Upper lobe of left lung (tissue), 4 donors: ENCODE data around the gene SLC23A2.

Experiments
- POLR2A ChIP-seq, 4 donors: fragments of 450-650 bp; IDR thresholded peaks; one replicate each; pipeline ENCODE4 v1.5.1; 2016 to 2017; ENCODE audit warnings: antibody characterized with exemption in 4 of 4, mild to moderate bottlenecking in 2 of 4
- POLR2AphosphoS5 ChIP-seq, 2 donors: sonication (generic); formaldehyde crosslinking; IDR thresholded peaks; one replicate each; pipeline ENCODE4 v1.5.1; 2017; ENCODE audit warnings: antibody characterized with exemption in 2 of 2
- TF ChIP-seq, protein P1 (sequence below), 6 experiments: fragments of 450-650 bp in 4 of 6; fragments of 200-600 bp in 2 of 6; sonication (generic) in 2 of 6; IDR thresholded peaks; one replicate each; pipeline ENCODE4 v1.5.1; 2016 to 2019; ENCODE audit warnings: antibody characterized with exemption in 6 of 6

DNA sequence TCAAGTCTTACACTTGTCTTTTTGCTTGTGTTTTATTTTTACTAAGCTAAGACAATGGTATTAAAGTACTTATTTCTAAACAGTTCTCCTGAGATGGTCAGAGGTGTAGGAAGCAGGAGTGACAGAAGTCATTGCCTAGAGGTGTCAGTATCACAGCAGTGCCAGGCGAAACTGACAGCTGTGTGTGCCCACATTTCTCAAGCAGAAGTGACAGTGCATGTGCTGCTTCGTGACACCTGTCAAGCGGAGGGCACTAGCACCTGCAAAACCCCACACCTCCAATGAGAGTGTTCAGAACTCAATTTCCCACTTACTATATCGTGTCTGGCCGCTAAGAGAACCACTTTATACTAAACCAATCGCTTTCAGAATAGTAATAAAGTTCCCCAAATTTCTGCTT, 82.8 kb downstream of the SLC23A2 start:
- TF ChIP-seq POLR2AphosphoS5 (IDR thresholded peaks at IDR 0.05) (no peak), POLR2A (IDR thresholded peaks at IDR 0.05) (no peak)
- TF ChIP-seq, protein P1, sequence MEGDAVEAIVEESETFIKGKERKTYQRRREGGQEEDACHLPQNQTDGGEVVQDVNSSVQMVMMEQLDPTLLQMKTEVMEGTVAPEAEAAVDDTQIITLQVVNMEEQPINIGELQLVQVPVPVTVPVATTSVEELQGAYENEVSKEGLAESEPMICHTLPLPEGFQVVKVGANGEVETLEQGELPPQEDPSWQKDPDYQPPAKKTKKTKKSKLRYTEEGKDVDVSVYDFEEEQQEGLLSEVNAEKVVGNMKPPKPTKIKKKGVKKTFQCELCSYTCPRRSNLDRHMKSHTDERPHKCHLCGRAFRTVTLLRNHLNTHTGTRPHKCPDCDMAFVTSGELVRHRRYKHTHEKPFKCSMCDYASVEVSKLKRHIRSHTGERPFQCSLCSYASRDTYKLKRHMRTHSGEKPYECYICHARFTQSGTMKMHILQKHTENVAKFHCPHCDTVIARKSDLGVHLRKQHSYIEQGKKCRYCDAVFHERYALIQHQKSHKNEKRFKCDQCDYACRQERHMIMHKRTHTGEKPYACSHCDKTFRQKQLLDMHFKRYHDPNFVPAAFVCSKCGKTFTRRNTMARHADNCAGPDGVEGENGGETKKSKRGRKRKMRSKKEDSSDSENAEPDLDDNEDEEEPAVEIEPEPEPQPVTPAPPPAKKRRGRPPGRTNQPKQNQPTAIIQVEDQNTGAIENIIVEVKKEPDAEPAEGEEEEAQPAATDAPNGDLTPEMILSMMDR (IDR thresholded peaks at IDR 0.05) = no peak
